A549 treated with RU486 at 1 μM for 4 hours (cell line): ENCODE measurements around the gene ATAD3B. TPM values are rescaled to one million over a fixed set of nuclear protein-coding genes. Genes with fewer than 3 reads are reported as not detected.

Experiments used
- total RNA-seq: library from RNA; stranded (reverse); fragments of 200-300 nt; extraction: Qiagen RNA extraction; gene quantifications from 5 replicates; pipeline ENCODE4 v1.2.3, GENCODE V29; 2022; ENCODE audit warnings: low read depth

ATAD3B gene
- 1.6 to 3.3 TPM (median 3.2 TPM) in 5 replicates for total RNA-seq

GRCh38 chr1:1471389-1472052 lies at the start of gene ATAD3B:
ATAD3B (plus strand) TSS chr1:1471765; CDS start chr1:1471885, 120 bp downstream.

GRCh38 chr1:1435106-1435903 lies 36.3 kb upstream of the ATAD3B start, which contains the start of gene VWA1:
VWA1 (plus strand) TSS chr1:1435690; CDS start chr1:1435749, 59 bp downstream.

GRCh38 chr1:1449099-1449739 lies 22.3 kb upstream of the ATAD3B start, which contains the start of gene ATAD3C:
ATAD3C (plus strand) TSS chr1:1449689; CDS start chr1:1450684, 995 bp downstream.

GRCh38 chr1:1511533-1512285 lies 40.1 kb downstream of the ATAD3B start, which contains the start of gene ATAD3A:
ATAD3A (plus strand) TSS chr1:1512162; CDS start chr1:1512269, 107 bp downstream.

GRCh38 chr1:1540090-1540817 lies 68.7 kb downstream of the ATAD3B start, which contains the start of gene TMEM240:
TMEM240 (minus strand) TSS chr1:1540624; CDS start chr1:1540346, 278 bp downstream.

Other genes with a start within 250 kb of the ATAD3B start
- gene SDF4, start 239.8 kb upstream of the ATAD3B start, total RNA-seq: 105 to 136 TPM (median 127 TPM) in 5 replicates
- gene B3GALT6, start 239.5 kb upstream of the ATAD3B start, total RNA-seq: 11.0 to 22.5 TPM (median 21.8 TPM) in 5 replicates
- 0.59 to 1.7 TPM (median 1.1 TPM) in 5 replicates for gene C1QTNF12, start 225.0 kb upstream of the ATAD3B start, total RNA-seq
- 35.9 to 51.0 TPM (median 48.6 TPM) in 5 replicates for gene UBE2J2, start 197.9 kb upstream of the ATAD3B start, total RNA-seq
- 0.68 to 1.3 TPM (median 1.2 TPM) in 5 replicates for gene SCNN1D, start 191.3 kb upstream of the ATAD3B start, total RNA-seq
- gene ACAP3, start 163.8 kb upstream of the ATAD3B start, total RNA-seq: 8.1 to 17.8 TPM (median 13.7 TPM) in 5 replicates
- 16.5 to 29.3 TPM (median 22.8 TPM) in 5 replicates for gene PUSL1, start 163.2 kb upstream of the ATAD3B start, total RNA-seq
- gene INTS11, start 147.1 kb upstream of the ATAD3B start, total RNA-seq: 47.7 to 61.4 TPM (median 58.1 TPM) in 5 replicates
- 13.1 to 20.9 TPM (median 18.3 TPM) in 5 replicates for gene CPTP, start 147.0 kb upstream of the ATAD3B start, total RNA-seq
- gene TAS1R3, start 140.5 kb upstream of the ATAD3B start, total RNA-seq: 0.08 to 0.14 TPM (median 0.12 TPM) in 5 replicates
- gene DVL1, start 122.3 kb upstream of the ATAD3B start, total RNA-seq: 44.0 to 77.6 TPM (median 71.9 TPM) in 5 replicates
- 0.16 to 1.0 TPM (median 0.27 TPM) in 4 of 5 replicates, not detected in the other for gene MXRA8, start 113.2 kb upstream of the ATAD3B start, total RNA-seq
- 99.9 to 181 TPM (median 176 TPM) in 5 replicates for gene AURKAIP1, start 96.6 kb upstream of the ATAD3B start, total RNA-seq
- 36.2 to 57.5 TPM (median 50.3 TPM) in 5 replicates for gene CCNL2, start 72.4 kb upstream of the ATAD3B start, total RNA-seq
- gene MRPL20, start 64.5 kb upstream of the ATAD3B start, total RNA-seq: 127 to 156 TPM (median 138 TPM) in 5 replicates
- gene ANKRD65, start 50.5 kb upstream of the ATAD3B start, total RNA-seq: not detected in 5 replicates
- gene VWA1, start 36.1 kb upstream of the ATAD3B start, total RNA-seq: 4.8 to 16.5 TPM (median 14.4 TPM) in 5 replicates
- gene ATAD3C, start 22.1 kb upstream of the ATAD3B start, total RNA-seq: not detected in 5 replicates
- 28.2 to 40.1 TPM (median 37.3 TPM) in 5 replicates for gene ATAD3A, start 40.4 kb downstream of the ATAD3B start, total RNA-seq
- gene TMEM240, start 68.9 kb downstream of the ATAD3B start, total RNA-seq: 0.22 to 0.52 TPM (median 0.36 TPM) in 5 replicates
- 92.5 to 114 TPM (median 109 TPM) in 5 replicates for gene SSU72, start 103.1 kb downstream of the ATAD3B start, total RNA-seq
- gene FNDC10, start 128.4 kb downstream of the ATAD3B start, total RNA-seq: 5.2 to 10.5 TPM (median 8.0 TPM) in 5 replicates
- 8.3 to 20.2 TPM (median 17.1 TPM) in 5 replicates for gene MIB2, start 143.7 kb downstream of the ATAD3B start, total RNA-seq
- 0.48 to 1.1 TPM (median 0.51 TPM) in 4 of 5 replicates, not detected in the other for gene MMP23B, start 160.4 kb downstream of the ATAD3B start, total RNA-seq
- gene CDK11B, start 187.2 kb downstream of the ATAD3B start, total RNA-seq: 26.1 to 28.9 TPM (median 26.5 TPM) in 5 replicates
- 9.1 to 13.6 TPM (median 12.0 TPM) in 5 replicates for gene SLC35E2B, start 221.0 kb downstream of the ATAD3B start, total RNA-seq